Measurements from ENCODE around the gene STAB2.

- TF ChIP-seq, protein P1, sequence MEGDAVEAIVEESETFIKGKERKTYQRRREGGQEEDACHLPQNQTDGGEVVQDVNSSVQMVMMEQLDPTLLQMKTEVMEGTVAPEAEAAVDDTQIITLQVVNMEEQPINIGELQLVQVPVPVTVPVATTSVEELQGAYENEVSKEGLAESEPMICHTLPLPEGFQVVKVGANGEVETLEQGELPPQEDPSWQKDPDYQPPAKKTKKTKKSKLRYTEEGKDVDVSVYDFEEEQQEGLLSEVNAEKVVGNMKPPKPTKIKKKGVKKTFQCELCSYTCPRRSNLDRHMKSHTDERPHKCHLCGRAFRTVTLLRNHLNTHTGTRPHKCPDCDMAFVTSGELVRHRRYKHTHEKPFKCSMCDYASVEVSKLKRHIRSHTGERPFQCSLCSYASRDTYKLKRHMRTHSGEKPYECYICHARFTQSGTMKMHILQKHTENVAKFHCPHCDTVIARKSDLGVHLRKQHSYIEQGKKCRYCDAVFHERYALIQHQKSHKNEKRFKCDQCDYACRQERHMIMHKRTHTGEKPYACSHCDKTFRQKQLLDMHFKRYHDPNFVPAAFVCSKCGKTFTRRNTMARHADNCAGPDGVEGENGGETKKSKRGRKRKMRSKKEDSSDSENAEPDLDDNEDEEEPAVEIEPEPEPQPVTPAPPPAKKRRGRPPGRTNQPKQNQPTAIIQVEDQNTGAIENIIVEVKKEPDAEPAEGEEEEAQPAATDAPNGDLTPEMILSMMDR (IDR thresholded peaks at IDR 0.05): no peak
- TF ChIP-seq EP300 (IDR thresholded peaks at IDR 0.05; ENCODE audit: borderline replicate concordance in 1 of 2, low read depth in 1 of 2, low read length in 1 of 2) (no peak), YY1 (IDR thresholded peaks at IDR 0.05; ENCODE audit: low read depth) (no peak), REST (IDR thresholded peaks at IDR 0.05; ENCODE audit: low read depth, low read length) (no peak)
Observed at GRCh38 chr12:103705927-103706326, 118.9 kb downstream of the STAB2 start.

Data from SK-N-SH (cell line).